HL-60 (cell line): Measurements from ENCODE around the gene GRIFIN.

ENCODE experiments used
- CTCF ChIP-seq: IDR thresholded peaks from one replicate; pipeline ENCODE4 v1.5.1; 2011; ENCODE audit warnings: low read length, control low read depth, inconsistent platforms; ENCODE audit not compliant: insufficient read depth
- GABPA ChIP-seq: IDR thresholded peaks from 2 replicates; pipeline ENCODE4 v1.6.1; 2012; ENCODE audit warnings: low read depth
- POLR2AphosphoS5 ChIP-seq: IDR thresholded peaks from 2 replicates; pipeline ENCODE4 v1.6.1; 2012; ENCODE audit warnings: low read depth
- REST ChIP-seq: IDR thresholded peaks from 2 replicates; pipeline ENCODE4 v1.6.1; 2012; ENCODE audit warnings: low read depth; ENCODE audit not compliant: insufficient replicate concordance
- SPI1 ChIP-seq: IDR thresholded peaks from 2 replicates; pipeline ENCODE4 v1.6.1; 2012; ENCODE audit warnings: low read depth, mild to moderate bottlenecking, borderline replicate concordance

- TF ChIP-seq POLR2AphosphoS5, result no peak
- no peak for TF ChIP-seq REST
- no peak for TF ChIP-seq CTCF
- no peak for TF ChIP-seq SPI1
- TF ChIP-seq GABPA, result no peak
Measured at GRCh38 chr7:2490181-2490651, 14.0 kb upstream of the GRIFIN start.
